HG03457 (cell line): ENCODE measurements around the gene MAP2K7.

Experiments used
- ATAC-seq: cut with Tn5 transposase; IDR thresholded peaks from one replicate; pipeline ENCODE4 v1.9.1; 2021; ENCODE audit warnings: moderate number of reproducible peaks; ENCODE audit not compliant: unreplicated experiment

MAP2K7 gene

GRCh38 chr19:7918615-7919421, 15.1 kb downstream of the MAP2K7 start:
- no peak for ATAC-seq

- peak; percentile 46 for ATAC-seq
Observed at GRCh38 chr19:7919610-7920518, 16.2 kb downstream of the MAP2K7 start, which contains the start of gene SNAPC2. Gene SNAPC2, plus strand, starts transcription at chr19:7920338. Its CDS starts 29 bp downstream, at chr19:7920367.

- peak; percentile 23 for ATAC-seq
Observed at GRCh38 chr19:7920519-7921301, 17.0 kb downstream of the MAP2K7 start.

GRCh38 chr19:7921302-7921966, 17.8 kb downstream of the MAP2K7 start:
- no peak for ATAC-seq

- no peak for ATAC-seq
Observed at GRCh38 chr19:7921967-7922835, 18.5 kb downstream of the MAP2K7 start.

GRCh38 chr19:7922836-7923195, 19.1 kb downstream of the MAP2K7 start:
- ATAC-seq: no peak

GRCh38 chr19:7923295-7924191, 19.9 kb downstream of the MAP2K7 start:
- ATAC-seq: no peak

- no peak for ATAC-seq
Observed at GRCh38 chr19:7924241-7924640, 20.6 kb downstream of the MAP2K7 start.

- no peak for ATAC-seq
Observed at GRCh38 chr19:7924651-7925170, 21.0 kb downstream of the MAP2K7 start.

GRCh38 chr19:7925171-7925851, 21.6 kb downstream of the MAP2K7 start:
- no peak for ATAC-seq

GRCh38 chr19:7926021-7926726, 22.5 kb downstream of the MAP2K7 start, which contains the start of gene CTXN1:
Gene CTXN1, minus strand, starts transcription at chr19:7926135. Its CDS starts 597 bp downstream, at chr19:7925538.
- ATAC-seq: no peak

- ATAC-seq: no peak
Observed at GRCh38 chr19:7926727-7927604, 23.3 kb downstream of the MAP2K7 start.

- no peak for ATAC-seq
Observed at GRCh38 chr19:7927605-7928333, 24.1 kb downstream of the MAP2K7 start.

- ATAC-seq: no peak
Observed at GRCh38 chr19:7928334-7928706, 24.6 kb downstream of the MAP2K7 start.
